Measurements from ENCODE around the gene EPN3. TPM values are rescaled to one million over a fixed set of nuclear protein-coding genes. Genes with fewer than 3 reads are reported as not detected.

Gene EPN3
- total RNA-seq, 1 experiment from 2014 or later = 0.09 TPM

DNA sequence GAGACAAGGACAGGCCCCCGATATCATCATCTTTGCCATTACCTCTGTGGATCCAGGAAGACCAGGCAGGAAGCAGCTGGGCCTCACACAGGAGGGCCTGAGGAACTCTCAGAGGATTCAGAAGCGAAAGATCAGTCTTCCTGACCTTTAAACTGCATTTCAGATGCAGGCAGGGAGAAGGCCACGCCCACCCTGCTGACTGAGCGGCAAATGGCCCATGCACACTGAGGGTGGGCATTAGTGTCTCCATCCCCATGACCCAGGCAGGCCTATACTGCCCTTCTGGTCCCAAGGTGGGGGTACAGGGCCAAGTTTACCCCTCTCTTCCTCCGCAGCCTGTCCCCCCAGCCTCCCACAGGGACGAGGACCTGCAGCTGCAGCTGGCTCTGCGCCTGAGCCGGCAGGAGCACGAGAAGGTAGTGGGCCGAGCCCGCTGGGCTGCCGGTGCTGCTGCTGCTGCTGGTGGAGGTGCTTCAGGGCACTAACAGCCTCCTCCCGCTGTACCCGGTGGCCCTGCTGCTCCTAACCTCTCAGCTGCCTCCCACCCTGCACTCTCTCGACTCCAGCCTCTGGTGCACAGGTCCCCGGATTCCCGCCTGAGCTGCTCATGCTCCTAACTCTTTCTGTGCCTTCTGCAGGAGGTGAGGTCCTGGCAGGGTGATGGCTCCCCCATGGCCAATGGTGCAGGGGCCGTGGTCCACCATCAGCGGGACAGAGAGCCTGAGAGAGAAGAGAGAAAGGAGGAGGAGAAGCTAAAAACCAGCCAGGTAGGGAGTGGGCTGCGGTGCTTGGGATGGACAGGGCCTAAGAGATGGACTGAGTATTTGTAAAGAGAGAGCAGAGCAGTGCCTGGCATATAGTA lies 6.2 kb downstream of the EPN3 start:
- Histone ChIP-seq H3K4me3 (ENCODE audit: low read depth, low read length, poor library complexity, severe bottlenecking) (no peak overlapping the region), H3K27ac (ENCODE audit: low read depth, low read length, poor library complexity, severe bottlenecking) (no peak overlapping the region), H3K27me3 (replicated peaks; ENCODE audit: insufficient read depth, low read depth, low read length, poor library complexity) (no peaks in the 10 kb centered on the region), H3K36me3 (ENCODE audit: insufficient read depth, low read length, poor library complexity, severe bottlenecking) (no peaks in the 10 kb centered on the region), H3K4me1 (ENCODE audit: insufficient read depth, low read length, poor library complexity, severe bottlenecking) (peaks cover 19% of the 10 kb centered on the region), H3K9me3 (ENCODE audit: low read depth, low read length, poor library complexity, severe bottlenecking) (no peaks in the 10 kb centered on the region)
- ChIA-PET CTCF (no interaction called here), POLR2A (ENCODE audit: low non-redundant PET) (no interaction called here)
- intact Hi-C loops (cut with micrococcal nuclease; ENCODE audit: unreplicated experiment) = no loop called here
- no peak for DNase-seq (ENCODE audit: low spot score)
- no peak for TF ChIP-seq EZH2 (IDR thresholded peaks at IDR 0.05; ENCODE audit: borderline replicate concordance, low read depth, low read length, poor library complexity, severe bottlenecking)
- TF ChIP-seq, protein P1, sequence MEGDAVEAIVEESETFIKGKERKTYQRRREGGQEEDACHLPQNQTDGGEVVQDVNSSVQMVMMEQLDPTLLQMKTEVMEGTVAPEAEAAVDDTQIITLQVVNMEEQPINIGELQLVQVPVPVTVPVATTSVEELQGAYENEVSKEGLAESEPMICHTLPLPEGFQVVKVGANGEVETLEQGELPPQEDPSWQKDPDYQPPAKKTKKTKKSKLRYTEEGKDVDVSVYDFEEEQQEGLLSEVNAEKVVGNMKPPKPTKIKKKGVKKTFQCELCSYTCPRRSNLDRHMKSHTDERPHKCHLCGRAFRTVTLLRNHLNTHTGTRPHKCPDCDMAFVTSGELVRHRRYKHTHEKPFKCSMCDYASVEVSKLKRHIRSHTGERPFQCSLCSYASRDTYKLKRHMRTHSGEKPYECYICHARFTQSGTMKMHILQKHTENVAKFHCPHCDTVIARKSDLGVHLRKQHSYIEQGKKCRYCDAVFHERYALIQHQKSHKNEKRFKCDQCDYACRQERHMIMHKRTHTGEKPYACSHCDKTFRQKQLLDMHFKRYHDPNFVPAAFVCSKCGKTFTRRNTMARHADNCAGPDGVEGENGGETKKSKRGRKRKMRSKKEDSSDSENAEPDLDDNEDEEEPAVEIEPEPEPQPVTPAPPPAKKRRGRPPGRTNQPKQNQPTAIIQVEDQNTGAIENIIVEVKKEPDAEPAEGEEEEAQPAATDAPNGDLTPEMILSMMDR (conservative IDR thresholded peaks at IDR 0.05; ENCODE audit: low read depth, low read length) = no peak
- no TSS peak for BruUV-seq (replicated peaks)

DNA sequence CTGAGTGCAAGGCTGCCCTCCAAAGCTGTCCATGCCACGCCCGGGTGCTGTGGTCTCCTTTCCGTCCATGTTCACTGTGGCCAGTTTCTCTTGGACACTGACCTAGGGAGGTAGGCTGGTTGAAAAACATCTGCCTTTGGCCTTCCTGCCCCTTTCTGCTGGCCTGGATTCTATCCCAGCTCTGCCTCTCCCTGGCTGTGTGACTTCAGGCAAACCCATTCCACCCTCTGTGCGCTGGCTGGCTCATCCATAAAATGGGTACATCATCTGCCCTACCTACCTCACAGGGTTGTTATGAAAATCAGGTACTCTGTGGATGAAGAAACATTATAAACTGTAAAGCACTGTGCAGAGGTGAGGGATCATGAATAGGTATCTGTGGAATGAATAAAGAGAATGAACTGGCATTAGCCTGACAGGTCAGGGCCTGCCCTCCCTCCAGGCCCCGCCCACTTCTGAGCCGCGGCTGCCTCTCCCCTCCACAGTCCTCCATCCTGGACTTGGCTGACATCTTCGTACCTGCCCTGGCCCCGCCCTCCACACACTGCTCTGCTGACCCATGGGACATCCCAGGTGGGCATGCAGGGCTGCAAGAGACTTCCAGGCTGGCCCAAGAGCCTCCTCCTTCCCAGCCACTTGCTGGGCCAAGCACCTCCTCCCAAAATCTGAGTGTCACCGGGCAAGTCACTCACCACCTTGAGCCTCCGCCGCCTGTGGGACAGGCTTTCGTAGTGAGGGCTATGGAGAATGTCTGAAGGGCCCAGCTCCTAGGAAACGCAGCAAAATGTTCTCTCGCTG lies 7.4 kb downstream of the EPN3 start:
- no TSS peak for BruUV-seq (replicated peaks)
- POLR2A ChIA-PET (ENCODE audit: low non-redundant PET) = no interaction called here
- TF ChIP-seq, protein P1 (conservative IDR thresholded peaks at IDR 0.05; ENCODE audit: low read depth, low read length) = no peak
- TF ChIP-seq EZH2 (IDR thresholded peaks at IDR 0.05; ENCODE audit: borderline replicate concordance, low read depth, low read length, poor library complexity, severe bottlenecking) = no peak
- Histone ChIP-seq H3K27me3 (replicated peaks; ENCODE audit: insufficient read depth, low read depth, low read length, poor library complexity) (no peaks in the 10 kb centered on the region), H3K9me3 (ENCODE audit: low read depth, low read length, poor library complexity, severe bottlenecking) (no peaks in the 10 kb centered on the region), H3K36me3 (ENCODE audit: insufficient read depth, low read length, poor library complexity, severe bottlenecking) (no peaks in the 10 kb centered on the region), H3K4me3 (ENCODE audit: low read depth, low read length, poor library complexity, severe bottlenecking) (no peak overlapping the region), H3K4me1 (ENCODE audit: insufficient read depth, low read length, poor library complexity, severe bottlenecking) (peaks cover 15% of the 10 kb centered on the region), H3K27ac (ENCODE audit: low read depth, low read length, poor library complexity, severe bottlenecking) (no peak overlapping the region)
- intact Hi-C loops (cut with micrococcal nuclease; ENCODE audit: unreplicated experiment) = loop anchor here (5.0 to 10.0 kb wide), 2 partner anchors 58 to 245 kb away; no protein-coding TSS in a partner anchor
- CTCF ChIA-PET = interaction anchor here (0.6 kb wide), 1 partner anchor 278 kb away, joined by 3 read pairs; no protein-coding TSS in a partner anchor
- no peak for DNase-seq (ENCODE audit: low spot score)

DNA sequence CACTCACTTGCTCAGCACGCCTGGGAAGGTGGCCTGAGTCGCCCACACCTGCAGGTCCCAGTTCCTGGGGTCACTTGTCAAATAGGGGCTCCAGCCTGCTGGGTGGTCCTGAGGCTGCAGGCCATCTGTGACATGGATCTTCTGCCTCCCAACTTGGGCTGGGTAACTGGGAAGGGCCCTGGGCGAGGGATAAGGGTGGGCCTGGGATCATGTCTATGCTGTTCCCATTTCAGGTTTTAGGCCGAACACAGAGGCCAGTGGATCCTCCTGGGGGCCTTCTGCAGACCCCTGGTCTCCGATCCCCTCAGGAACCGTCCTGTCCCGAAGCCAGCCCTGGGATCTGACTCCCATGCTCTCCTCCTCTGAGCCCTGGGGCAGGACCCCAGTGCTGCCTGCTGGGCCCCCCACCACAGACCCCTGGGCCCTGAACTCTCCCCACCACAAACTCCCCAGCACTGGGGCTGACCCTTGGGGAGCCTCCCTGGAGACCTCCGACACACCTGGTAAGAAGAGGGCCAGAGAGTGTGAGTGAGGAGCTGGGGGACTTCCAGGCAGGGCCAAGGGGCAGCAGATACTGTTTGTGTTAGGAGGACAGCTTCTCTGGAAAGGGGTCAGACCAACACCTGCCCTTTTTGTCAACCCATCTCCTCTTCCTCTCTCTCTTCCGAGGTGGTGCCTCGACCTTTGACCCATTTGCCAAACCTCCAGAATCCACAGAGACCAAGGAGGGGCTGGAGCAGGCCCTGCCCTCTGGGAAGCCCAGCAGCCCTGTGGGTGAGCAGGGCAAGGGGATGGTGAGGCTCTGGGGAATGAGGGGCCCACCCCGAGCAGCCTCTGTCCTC lies 8.2 kb downstream of the EPN3 start:
- TF ChIP-seq, protein P1 (conservative IDR thresholded peaks at IDR 0.05; ENCODE audit: low read depth, low read length) = no peak
- no peak for TF ChIP-seq EZH2 (IDR thresholded peaks at IDR 0.05; ENCODE audit: borderline replicate concordance, low read depth, low read length, poor library complexity, severe bottlenecking)
- Histone ChIP-seq H3K27ac (ENCODE audit: low read depth, low read length, poor library complexity, severe bottlenecking) (no peak overlapping the region), H3K4me1 (ENCODE audit: insufficient read depth, low read length, poor library complexity, severe bottlenecking) (peaks cover 15% of the 10 kb centered on the region), H3K36me3 (ENCODE audit: insufficient read depth, low read length, poor library complexity, severe bottlenecking) (no peaks in the 10 kb centered on the region), H3K4me3 (ENCODE audit: low read depth, low read length, poor library complexity, severe bottlenecking) (no peak overlapping the region), H3K9me3 (ENCODE audit: low read depth, low read length, poor library complexity, severe bottlenecking) (no peaks in the 10 kb centered on the region), H3K27me3 (replicated peaks; ENCODE audit: insufficient read depth, low read depth, low read length, poor library complexity) (no peaks in the 10 kb centered on the region)
- CTCF ChIA-PET = no interaction called here
- no TSS peak for BruUV-seq (replicated peaks)
- DNase-seq (ENCODE audit: low spot score) = no peak
- intact Hi-C loops (cut with micrococcal nuclease; ENCODE audit: unreplicated experiment) = loop anchor here (5.0 to 10.0 kb wide), 2 partner anchors 58 to 244 kb away; no protein-coding TSS in a partner anchor
- POLR2A ChIA-PET (ENCODE audit: low non-redundant PET) = no interaction called here

Data from A673 (cell line).